ENCODE measurements around the gene MACF1. TPM values are rescaled to one million over a fixed set of nuclear protein-coding genes. Genes with fewer than 3 reads are reported as not detected.

Gene MACF1
- total and polyA plus RNA-seq, 8 donors: 358 to 484 (median 440) TPM

DNA sequence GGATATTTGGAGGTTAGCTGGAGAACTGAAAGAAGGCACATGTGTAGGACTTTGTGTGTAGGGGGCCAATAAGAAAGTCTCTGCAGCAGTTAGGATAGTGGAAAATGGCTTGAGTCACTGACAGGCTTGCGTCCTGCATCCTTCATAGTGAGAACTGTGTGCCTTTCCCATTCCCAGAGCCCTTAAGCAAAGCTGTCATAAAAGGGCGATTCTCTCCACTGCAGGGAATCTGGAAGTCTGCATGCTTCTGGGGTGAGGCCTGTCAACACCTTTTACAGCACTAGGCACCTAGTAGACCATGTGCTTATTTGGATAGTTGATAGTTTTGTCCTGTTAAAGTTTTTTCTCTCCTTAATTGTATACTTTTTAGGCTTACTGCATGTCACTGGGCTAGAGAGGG lies 39.4 kb upstream of the MACF1 start:
- TF ChIP-seq, protein P1, sequence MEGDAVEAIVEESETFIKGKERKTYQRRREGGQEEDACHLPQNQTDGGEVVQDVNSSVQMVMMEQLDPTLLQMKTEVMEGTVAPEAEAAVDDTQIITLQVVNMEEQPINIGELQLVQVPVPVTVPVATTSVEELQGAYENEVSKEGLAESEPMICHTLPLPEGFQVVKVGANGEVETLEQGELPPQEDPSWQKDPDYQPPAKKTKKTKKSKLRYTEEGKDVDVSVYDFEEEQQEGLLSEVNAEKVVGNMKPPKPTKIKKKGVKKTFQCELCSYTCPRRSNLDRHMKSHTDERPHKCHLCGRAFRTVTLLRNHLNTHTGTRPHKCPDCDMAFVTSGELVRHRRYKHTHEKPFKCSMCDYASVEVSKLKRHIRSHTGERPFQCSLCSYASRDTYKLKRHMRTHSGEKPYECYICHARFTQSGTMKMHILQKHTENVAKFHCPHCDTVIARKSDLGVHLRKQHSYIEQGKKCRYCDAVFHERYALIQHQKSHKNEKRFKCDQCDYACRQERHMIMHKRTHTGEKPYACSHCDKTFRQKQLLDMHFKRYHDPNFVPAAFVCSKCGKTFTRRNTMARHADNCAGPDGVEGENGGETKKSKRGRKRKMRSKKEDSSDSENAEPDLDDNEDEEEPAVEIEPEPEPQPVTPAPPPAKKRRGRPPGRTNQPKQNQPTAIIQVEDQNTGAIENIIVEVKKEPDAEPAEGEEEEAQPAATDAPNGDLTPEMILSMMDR (IDR thresholded peaks at IDR 0.05): no peak

GRCh38 chr1:39165488-39165887 lies 39.0 kb upstream of the MACF1 start:
- TF ChIP-seq, protein P1 (IDR thresholded peaks at IDR 0.05): no peak
- H3K27me3 ChIP-seq: no peaks in the 10 kb centered on the region
- DNase-seq: no peak
- H3K36me3 ChIP-seq: no peaks in the 10 kb centered on the region
- peak overlapping the region; percentile 1 to 50 for H3K27ac ChIP-seq
- no peak overlapping the region for H3K4me3 ChIP-seq
- H3K9me3 ChIP-seq: no peaks in the 10 kb centered on the region
- peaks cover 25 to 50% of the 10 kb centered on the region in 2 donors for H3K4me1 ChIP-seq
- intact Hi-C loops (cut with DNase I): no loop called here
- ATAC-seq: no peak

More for the DNA sequence above, 39.4 kb upstream of the MACF1 start:
- no peak for DNase-seq
- Histone ChIP-seq H3K4me1 (peaks cover 30 to 54% of the 10 kb centered on the region in 2 donors), H3K27ac (peak overlapping the region; percentile 1 to 50), H3K4me3 (no peak overlapping the region), H3K36me3 (no peaks in the 10 kb centered on the region), H3K27me3 (no peaks in the 10 kb centered on the region), H3K9me3 (no peaks in the 10 kb centered on the region)
- intact Hi-C loops (cut with DNase I): no loop called here
- ATAC-seq: no peak

GRCh38 chr1:39167632-39168209 lies 36.8 kb upstream of the MACF1 start:
- Histone ChIP-seq H3K27ac (peak overlapping the region; percentile 53 to 55), H3K4me1 (peaks cover 31 to 58% of the 10 kb centered on the region in 2 donors)
- ATAC-seq: peak; percentile 77

GRCh38 chr1:39168301-39169080 lies 36.0 kb upstream of the MACF1 start:
- Histone ChIP-seq H3K27ac (peak overlapping the region; percentile 53 to 55), H3K27me3 (no peaks in the 10 kb centered on the region), H3K9me3 (no peaks in the 10 kb centered on the region), H3K4me3 (no peak overlapping the region), H3K36me3 (no peaks in the 10 kb centered on the region), H3K4me1 (peaks cover 39 to 66% of the 10 kb centered on the region in 2 donors)
- TF ChIP-seq, protein P1 (IDR thresholded peaks at IDR 0.05): no peak
- DNase-seq (no peak), ATAC-seq (no peak)
- intact Hi-C loops (cut with DNase I): no loop called here

More at GRCh38 chr1:39167632-39168209, 36.8 kb upstream of the MACF1 start:
- H3K36me3 ChIP-seq: no peaks in the 10 kb centered on the region
- H3K9me3 ChIP-seq: no peaks in the 10 kb centered on the region
- DNase-seq: peak in 1 of 4 donors; percentile 50
- no peak overlapping the region for H3K4me3 ChIP-seq
- no peaks in the 10 kb centered on the region for H3K27me3 ChIP-seq
- TF ChIP-seq, protein P1 (IDR thresholded peaks at IDR 0.05): no peak
- intact Hi-C loops (cut with DNase I): no loop called here

Measured in left lung (tissue), 10 donors.